KG1 (cell line): ENCODE results near the gene ARPC4.

Experiments
- DNase-seq: peaks from one replicate; lab custom pipeline; 2025; lab: John Stamatoyannopoulos, UW

Gene ARPC4

DNA sequence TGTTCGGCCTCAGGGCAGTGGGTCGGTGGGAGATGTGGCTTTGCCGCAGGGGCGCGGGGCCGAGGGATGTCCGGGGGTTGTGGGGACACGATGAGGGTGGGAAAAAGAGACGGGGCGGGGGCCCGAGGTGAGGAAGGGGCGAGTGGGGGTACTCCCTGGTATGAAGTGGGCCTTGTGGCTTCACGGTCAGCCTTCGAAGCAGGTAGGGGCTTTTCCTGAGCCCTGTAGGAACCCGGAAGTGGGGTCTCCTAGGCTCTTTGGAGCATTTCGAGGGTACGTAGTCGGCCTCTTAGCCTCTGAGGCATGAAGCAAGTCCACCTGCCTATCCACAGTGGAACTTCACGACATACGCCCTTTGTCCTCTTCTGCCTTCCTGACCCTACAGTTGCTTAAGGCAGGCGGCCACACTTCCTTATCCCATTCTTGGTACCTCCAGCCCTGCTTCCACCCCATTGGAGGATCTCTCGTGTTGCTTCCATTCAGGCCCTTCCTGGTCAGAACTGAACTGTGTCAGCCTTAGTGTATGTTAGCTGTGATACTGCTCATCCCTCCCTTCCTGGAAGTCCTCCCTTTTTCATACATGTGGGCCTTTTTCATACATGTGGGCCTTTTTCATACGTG, 389 bp downstream of the ARPC4 start:
- DNase-seq = peak; percentile 23

DNA sequence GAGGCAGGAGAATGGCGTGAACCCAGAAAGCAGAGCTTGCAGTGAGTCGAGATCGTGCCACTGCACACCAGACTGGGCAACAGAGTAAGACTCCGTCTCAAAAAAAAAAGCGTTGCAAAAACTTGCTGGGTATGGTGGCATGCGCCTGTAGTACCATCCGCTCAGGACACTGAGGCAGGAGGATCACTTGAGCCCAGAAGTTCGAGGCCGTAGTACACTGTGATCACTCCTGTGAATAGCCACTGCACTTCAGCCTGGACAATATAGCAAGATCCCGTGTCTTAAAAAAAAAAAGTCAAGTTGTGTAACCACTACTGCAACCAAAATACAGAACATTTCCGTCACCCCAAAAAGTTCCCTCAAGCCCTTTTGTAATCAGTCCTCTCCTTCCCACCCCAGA, 1.5 kb downstream of the ARPC4 start:
- DNase-seq = no peak

DNA sequence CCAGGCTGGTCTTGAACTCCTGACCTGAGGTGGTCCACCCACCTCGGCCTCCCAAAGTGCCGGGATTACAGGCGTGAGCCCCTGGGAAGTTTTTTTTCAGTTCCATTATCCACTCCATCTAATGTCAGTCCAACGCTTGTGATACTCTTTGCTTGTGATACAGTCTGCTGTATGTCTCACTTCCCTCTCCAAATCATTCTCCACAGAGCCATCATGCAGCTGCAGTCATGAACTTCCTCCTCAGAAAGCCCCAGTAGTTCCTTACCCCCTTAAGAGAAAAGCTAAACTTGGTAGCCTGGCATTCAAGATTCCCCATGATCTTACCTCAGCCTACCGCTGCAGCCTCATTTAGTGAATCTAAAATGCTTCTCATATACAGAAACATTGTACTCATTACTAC, 2.3 kb downstream of the ARPC4 start:
- DNase-seq = no peak

DNA sequence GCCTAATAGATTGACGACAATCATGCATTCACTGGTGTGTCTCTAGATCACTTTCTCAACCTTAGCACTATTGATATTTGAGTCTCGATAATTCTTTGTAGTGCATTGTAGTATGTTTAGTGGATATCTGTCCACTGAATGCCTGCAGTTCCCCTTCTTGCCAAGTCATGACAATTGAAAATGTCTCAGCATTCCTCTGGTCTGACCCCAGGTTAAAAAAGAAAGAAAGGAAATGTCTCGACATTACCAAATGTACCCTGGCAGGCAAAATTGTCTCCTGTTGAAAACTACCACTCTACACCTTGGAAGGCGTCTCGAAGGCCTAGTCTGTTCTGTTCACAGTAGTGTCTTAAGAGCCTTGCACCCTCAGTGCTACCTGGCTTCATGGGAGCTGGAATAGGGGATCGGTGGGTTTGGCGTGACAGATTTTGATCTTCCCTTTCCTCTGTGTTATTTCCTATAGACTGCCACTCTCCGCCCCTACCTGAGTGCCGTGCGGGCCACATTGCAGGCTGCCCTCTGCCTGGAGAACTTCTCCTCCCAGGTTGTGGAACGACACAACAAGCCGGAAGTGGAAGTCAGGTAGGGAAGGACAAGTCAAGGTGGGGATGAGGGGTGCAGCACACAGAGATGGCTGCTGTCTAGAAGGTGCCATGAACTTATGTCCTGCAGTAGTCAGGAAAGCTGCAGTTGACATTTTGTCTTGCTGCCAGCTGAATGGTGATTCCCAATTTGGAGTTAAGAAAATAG, 4.5 kb downstream of the ARPC4 start:
- no peak for DNase-seq

DNA sequence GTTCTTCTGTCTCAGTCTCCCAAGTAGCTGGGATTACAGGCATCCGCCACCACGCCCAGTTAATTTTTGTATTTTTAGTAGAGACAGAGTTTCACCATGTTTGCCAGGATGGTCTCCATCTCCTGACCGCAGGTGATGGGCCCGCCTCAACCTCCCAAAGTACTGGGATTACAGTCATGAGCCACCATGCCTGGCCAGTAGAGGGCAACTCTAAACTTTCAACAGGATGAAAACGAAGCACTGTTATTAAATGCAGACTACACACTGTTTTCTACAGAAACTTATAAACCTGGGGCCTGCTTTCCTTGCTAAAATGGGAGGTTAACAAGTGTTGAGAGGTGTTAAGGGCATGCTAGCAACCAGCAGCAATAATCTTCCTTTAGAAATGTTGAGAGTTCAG, 7.6 kb downstream of the ARPC4 start:
- DNase-seq = no peak

DNA sequence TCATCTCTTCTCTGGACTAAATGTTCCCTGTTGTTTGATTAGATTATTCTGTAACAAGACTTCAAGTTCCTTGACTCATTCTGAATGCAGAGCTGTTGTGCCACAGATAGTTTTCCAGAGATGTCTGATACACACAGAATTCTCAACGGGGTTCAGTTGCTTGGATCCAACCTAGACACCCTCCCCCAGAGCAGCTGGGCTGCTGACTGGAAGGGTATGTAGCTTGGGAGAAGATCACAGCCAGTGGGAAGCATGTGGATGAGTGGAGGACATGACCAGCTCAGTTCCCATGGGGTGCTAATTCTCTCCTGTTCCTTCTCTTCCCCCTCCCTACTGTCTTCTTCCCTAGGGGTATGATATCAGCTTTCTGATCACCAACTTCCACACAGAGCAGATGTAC, 10.6 kb downstream of the ARPC4 start:
- DNase-seq = no peak

DNA sequence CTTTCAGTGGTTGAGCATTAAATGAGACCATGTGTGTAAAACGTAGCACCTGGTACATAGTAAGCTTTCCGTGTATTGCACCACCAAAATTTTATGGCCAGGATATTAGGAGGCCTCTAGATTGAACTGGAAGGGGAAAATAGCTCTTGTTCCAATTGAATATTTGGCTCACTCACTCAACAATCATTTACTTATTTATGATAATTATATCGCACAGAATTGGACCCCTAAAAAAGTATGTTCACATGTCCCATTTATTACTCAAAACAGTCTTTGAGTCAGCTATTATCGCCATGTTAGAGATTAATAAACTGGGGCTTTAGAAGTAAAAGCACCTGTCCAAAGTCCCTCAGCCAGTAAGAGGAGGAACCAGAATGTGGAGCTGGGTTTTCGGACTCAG, 12.1 kb downstream of the ARPC4 start:
- no peak for DNase-seq

DNA sequence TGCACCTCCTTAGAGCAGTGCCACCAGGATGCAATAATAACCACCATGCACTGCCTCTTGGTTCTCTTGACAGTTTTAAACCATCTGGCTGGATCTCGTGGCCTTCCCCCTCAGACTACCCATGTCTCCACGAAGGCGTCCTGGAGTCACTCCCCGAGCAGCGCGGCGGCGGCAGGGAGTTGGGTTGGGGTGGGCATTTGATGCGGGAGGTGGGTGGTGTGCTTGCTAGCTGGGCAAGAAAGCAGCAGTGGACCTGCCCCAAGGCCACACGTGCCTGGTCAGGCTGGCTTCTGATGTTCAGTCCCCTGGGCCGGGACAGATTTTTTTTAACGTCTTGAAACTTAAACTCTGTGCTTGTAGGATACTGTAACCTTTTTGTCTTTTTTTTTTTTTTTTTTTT, 13.3 kb downstream of the ARPC4 start:
- no peak for DNase-seq

DNA sequence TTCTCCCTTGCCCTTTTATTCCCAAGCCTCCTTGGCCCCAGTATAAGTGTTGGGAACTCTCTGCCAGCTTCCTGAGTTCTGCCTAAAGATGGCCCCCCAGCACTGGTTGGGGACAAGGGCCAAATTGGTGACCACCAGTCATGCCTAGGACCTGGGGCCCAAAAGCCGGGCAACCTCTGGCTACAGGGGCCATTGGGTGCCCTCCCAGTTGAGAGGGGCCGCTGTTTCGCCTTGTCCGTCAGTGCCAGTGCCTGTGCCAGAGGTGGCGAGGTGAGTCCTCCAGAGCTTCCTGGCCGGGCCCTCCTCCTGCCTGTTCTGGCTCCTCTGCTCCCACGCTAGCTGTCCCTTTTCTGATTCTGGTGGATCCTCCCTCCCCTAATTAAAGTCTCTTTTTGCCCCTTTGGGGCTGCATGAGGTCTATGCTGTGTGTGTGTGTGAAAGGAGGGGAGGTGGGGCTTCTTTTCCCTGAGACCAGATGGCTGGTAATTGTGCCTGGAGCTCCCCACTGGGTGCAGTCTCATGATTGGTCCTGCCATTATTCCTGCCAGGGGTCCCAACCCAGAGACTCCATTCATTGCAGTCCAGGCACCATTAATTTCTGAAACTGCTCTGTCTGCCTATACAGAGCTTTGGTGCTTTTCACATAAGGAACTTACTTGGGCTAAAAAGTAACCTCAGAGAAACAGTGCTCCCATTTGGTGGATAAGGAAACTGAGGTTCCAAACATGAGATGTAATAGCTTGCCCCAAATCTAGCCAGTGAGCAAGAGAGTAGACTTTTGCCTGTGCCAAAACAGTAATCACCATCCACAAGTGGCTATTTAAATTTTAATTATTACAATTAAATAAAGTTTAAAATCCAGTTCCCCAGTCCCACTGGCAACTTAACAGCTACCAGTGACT, 14.1 kb downstream of the ARPC4 start:
- DNase-seq = no peak

DNA sequence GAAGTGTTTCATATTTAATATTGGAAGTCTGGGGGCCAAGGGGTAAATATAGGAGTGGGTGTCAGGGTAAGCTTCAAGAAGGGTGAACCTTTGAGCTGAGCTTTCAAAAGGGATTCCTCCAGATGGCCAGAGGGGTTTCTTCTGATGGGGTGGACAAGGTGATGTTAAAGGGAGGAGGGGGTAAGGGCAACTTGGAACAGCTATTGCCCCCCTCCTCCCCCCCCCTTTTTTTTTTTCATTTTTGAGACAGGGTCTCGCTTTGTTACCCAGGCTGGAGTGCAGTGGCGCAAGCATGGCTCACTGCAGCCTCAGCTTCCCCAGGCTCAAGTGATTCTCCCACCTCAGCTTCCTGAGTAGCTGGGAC, 15.1 kb downstream of the ARPC4 start:
- DNase-seq = no peak

DNA sequence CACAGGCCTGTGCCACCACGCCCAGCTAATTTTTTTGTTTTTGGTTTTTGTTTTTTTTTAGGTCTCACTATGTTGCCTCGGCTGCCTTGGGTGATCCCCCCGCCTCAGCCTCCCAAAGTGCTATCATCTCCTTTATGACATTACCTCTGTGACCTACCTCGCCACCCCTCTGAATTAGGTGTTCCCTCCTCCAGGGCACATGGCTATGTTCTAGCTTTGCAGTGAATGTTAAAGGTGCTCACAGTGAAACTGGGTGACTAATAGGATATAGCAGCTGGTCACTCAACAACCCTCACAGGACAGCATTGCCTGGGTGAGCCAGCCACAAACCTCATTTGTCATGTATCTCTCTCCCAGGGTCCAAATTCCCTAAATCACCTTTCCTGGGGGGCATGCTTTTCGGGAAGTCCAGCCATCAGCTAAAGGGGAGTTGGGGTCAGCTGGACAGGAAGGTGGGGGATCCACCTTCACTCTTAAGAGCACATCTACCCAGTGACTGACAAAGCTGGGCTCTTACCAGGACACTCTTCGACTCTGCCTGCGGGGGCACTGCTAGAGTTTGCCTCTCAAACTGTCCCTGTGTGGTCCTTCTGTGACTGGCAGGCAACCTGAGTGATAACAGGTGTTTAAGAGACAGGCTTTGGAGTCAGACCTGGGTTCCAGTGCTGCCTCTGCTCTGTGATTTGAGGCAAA, 15.6 kb downstream of the ARPC4 start:
- DNase-seq = no peak

DNA sequence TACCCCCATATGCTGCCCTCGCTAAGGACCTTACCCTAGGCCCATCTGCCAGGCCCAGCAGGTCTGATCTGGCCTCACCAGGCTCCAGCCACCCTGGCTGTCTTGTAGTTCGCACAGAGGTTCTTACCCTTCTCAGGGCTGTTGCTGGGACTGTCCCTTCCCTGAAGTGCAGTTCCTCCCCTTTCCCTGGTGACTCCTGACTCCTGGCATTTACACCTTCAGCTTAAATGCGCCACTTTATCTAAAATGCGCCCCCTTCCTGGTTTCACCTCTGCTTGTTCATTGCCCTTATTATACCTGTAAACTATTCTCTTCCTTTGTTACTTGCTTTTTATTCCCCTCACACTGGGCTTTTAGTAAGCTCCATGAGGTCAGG, 16.3 kb downstream of the ARPC4 start:
- DNase-seq = no peak

DNA sequence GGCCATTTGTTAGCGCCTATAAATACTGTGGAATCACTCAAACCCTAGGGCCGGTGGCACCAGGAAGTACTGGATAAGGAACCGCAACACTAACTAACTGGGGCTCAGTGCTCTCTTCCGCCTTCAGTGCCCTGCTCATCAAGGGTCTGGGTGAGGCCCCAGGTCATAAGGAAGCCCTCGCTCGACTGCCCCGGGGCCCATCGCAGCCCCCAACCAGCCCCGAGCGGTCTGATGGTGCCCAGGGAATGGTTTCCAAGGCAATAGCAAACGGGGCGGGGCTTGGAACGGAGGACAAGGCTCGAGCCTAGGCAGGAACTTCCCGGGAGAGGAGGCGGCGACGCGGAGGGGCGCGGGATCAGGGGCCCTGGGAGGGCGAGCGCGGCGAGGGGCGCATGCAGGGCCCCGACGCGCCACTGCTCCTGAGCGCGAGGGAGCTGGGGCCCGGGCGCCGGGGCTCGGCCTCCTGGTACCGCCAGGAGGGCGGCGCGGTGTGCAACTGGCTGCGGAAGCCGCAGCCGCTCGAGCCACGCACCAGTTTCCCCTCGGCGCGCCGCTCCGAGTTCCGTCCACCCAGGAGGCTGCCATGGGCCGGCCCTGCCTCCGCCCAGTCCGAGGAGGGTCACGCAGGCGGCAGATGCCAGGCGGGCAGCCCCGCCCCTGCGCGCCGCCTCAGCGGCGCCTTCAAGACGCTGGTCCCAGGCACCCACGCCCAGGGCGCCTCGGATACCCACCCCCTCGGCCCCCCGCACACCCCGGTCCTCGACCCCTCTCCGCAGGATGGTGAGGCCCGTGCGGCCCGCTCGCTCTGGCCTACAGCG, 16.9 kb downstream of the ARPC4 start, which contains the start of gene TTLL3:
TTLL3 (plus strand) TSS at position 648 of the 818 bp plus-strand sequence. CDS start 400 bp downstream, outside the sequence.
- no peak for DNase-seq

DNA sequence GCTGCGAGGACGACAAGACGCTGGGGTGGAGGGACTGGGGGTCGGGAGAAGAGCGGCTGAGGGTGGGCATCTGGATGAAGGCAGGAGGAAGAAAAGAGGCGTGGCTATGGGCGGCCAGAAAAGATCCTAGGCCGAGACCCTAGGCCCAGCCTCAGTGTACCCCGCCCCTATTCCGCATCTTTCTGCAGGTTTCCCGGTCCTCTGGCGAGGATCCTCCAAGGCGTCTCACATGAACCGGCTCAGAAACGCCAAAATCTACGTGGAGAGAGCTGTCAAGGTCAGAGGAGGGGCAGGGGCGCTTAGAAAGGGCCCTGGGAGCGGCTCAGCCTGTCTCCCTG, 17.5 kb downstream of the ARPC4 start:
- DNase-seq = no peak

DNA sequence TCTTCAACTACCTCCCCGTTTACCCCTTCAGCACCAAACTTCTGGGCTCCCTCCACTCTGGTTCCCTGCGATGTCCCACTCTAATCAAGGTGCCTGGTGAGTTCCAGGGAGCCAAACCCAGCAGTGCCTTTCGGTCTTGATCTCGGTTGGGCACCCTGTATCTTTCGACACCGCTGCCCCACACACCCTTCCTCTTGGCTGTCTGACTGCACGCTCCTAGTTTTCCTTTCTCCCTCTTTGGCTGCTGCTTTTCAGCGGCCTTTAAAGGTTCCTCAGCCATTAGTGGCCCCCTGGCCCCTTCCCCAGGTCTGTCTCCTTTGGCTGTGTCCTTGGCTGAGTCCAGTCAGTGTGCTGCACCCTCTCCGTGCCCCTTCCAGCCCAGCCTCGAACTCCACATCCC, 18.0 kb downstream of the ARPC4 start:
- DNase-seq = no peak

DNA sequence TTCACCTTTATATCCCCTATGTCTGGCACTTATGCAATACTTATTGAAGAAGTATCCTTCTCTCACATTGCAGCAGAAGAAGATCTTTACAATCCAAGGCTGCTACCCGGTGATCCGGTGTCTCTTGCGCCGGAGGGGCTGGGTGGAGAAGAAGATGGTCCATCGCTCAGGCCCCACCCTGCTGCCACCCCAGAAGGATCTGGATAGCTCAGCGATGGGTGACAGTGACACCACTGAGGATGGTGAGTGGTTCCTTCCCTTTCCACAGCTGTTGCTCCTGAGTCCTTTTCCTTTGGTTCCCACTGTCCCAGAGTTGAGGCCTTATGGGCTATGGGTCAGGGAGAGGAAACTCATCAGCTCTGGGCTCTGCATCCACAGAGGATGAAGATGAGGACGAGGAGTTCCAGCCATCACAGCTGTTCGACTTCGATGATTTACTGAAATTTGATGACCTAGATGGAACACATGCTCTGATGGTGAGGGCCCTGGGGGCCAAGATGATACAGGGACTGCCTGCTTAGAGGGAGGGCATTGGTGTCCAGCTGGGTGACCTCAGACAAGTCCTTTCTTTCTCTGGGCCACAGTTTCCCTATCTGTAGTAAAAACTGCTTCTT, 20.1 kb downstream of the ARPC4 start:
- DNase-seq = no peak

DNA sequence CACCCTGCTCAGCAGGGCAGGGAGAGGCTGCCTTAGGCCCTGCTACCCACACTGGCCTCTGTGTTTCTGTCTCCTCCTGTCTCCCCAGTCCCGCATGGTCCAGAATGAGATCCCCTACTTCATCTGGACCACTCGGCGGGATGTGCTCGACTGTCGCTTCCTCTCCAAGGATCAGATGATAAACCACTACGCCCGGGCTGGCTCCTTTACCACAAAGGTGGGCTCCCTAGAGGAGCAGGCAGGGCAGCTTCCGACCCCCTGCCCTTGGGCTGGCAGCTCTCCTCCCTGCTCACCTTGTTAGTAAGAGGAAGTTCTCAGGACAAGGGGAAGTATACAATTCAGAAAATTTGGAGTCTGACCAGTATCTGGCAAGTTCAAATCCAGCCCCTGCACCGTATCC, 23.1 kb downstream of the ARPC4 start:
- DNase-seq = no peak

DNA sequence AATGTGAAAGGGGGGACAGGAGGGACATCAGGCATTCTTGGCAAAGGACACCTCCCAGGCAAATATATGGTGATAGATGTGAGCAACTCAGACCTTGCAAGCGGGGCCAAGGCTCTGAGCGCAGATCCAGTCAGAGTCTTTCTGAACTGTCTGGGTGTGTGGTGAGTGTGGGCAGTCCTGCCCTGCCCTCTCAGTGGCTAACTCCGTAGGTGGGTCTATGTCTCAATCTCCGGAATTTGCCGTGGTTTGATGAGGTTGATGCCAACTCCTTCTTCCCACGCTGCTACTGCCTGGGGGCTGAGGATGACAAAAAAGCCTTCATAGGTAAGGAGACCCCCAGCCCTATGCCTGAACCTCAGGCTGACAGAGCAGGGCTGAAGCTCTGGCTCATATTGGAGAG, 24.6 kb downstream of the ARPC4 start:
- no peak for DNase-seq

DNA sequence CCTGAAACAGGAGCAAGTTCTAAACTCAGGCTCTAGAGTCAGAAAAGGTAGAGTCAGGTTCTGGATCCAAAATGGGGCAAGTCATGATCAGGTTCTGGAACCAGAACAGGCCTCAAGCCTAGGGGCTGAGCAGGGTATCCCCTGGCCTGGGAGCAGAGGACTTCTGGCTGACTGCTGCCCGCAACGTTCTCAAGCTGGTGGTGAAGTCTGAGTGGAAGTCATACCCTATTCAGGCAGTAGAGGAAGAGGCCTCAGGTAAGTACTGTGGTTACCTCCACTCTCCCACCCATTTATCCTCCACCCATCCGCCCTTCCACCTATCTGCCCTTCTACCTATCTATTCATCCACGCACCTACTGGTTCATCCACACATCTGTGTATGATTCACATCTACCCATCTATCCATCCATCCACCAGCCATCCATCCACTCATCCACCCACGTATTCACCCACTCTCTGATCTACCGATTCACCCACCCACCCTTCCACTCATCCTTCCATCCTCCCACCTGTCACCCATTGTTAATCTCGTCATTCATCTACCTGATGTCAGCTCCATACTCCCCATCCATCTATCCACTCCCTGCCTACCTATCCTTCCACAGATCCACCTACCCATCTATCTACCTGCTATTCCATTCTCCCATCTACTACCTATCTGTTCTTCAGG, 25.9 kb downstream of the ARPC4 start:
- no peak for DNase-seq

DNA sequence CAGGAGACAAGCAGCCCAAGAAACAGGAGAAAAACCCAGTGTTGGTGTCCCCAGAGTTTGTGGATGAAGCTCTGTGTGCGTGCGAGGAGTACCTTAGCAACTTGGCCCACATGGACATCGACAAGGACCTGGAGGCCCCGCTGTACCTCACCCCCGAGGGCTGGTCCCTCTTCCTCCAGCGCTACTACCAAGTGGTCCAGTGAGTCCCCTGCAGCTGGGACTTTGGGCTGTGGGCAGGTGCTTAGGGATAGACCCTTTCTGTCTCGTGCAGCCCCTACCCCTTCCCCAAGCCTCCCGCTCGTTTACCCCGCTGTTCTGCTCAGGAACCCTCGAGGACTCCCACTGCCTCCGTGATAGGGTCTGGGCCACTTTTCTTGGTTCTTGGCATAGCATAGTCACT, 27.7 kb downstream of the ARPC4 start:
- no peak for DNase-seq

DNA sequence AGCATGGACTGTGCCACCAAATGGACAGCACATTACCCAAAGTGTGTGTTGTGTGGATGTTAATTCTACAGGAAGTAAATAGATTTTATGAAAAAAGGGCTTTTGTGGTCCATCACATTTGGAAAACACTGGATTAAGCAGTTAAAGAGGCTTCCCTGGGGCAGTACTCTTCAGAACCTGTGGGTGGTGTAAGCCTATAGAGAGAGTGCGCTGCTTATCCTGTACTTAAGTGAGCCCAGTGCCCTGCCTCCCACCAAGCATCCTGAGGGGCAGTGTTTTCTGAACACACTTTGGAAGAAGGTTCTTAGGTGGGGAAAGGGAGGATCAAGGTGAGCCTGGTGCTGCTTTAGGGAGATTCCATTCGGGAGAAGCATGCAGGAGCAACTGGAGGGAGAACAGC, 28.1 kb downstream of the ARPC4 start:
- DNase-seq = no peak
